GM12891 (cell line): ENCODE data around the gene MAPT.

Experiments used
- PAX5 ChIP-seq: IDR thresholded peaks from 2 replicates; pipeline ENCODE4 v1.6.1; 2011; ENCODE audit warnings: low read length, moderate library complexity, mild to moderate bottlenecking; ENCODE audit not compliant: insufficient read depth, severe bottlenecking
- POLR2A ChIP-seq: IDR thresholded peaks from 2 replicates; pipeline ENCODE4 v1.6.1; 2011; ENCODE audit warnings: low read depth, low read length, control low read depth
- POLR2AphosphoS5 ChIP-seq: IDR thresholded peaks from 2 replicates; pipeline ENCODE4 v1.6.1; 2011; ENCODE audit warnings: low read depth, low read length, control low read depth
- TAF1 ChIP-seq: IDR thresholded peaks from 2 replicates; pipeline ENCODE4 v1.6.1; 2011; ENCODE audit warnings: low read depth, low read length, control low read depth

DNA sequence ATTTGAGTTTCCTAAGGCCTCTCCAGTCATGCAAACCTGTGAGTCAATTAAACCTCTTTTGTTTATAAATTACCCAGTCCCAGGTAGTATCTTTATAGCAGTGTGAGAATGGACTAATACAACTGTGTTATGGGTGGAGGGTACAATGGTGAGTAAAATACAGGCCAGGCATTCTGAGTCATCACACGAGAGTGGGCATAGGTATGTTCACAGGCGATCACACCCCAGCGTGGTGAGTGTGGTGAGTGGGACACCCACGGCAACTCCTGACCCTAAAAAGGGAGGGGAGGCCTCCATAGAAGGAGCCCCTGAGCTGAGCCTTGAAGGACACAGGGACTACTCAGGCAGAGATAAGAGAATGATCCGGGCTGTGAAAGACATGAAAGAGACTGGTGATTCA lies 22.6 kb upstream of the MAPT start:
- TF ChIP-seq POLR2A, result no peak
- no peak for TF ChIP-seq TAF1
- TF ChIP-seq POLR2AphosphoS5, result no peak
- no peak for TF ChIP-seq PAX5
